Gastrocnemius medialis (tissue), 4 donors: ENCODE measurements around the gene USP24.

Experiments
- CTCF ChIP-seq, 5 experiments: fragments of 450-650 bp in 3 of 5; fragments of 200-600 bp in 2 of 5; sonication (generic) in 2 of 5; IDR thresholded peaks in 4 of 5; conservative IDR thresholded peaks in 1 of 5; 1 replicate in 4 of 5; 2 replicates in 1 of 5; pipeline ENCODE4 v1.5.1; 2016 to 2019; ENCODE audit warnings: antibody characterized with exemption in 5 of 5, mild to moderate bottlenecking in 3 of 5, moderate library complexity in 3 of 5
- POLR2A ChIP-seq, 2 donors: fragments of 450-650 bp; IDR thresholded peaks; one replicate each; pipeline ENCODE4 v1.6.1; 2017; ENCODE audit warnings: antibody characterized with exemption in 2 of 2, mild to moderate bottlenecking in 2 of 2, moderate library complexity in 2 of 2

- TF ChIP-seq POLR2A (IDR thresholded peaks at IDR 0.05) (no peak), CTCF (IDR thresholded peaks at IDR 0.05 in 4 of 5, conservative IDR thresholded peaks at IDR 0.05 in 1 of 5) (no peak)
Measured at GRCh38 chr1:55052221-55053142, 162.7 kb downstream of the USP24 start.
